GM06990 (cell line): ENCODE data around the gene EHMT1.

Experiments used
- DNase-seq: peaks from one replicate; pipeline ENCODE4 v3.0.0-alpha.2; 2011; ENCODE audit not compliant: insufficient read length; ENCODE audit errors: extremely low read depth
- H3K27me3 ChIP-seq: replicated peaks from 2 replicates; pipeline ENCODE4 v1.6.0; 2011; ENCODE audit warnings: low read length; ENCODE audit not compliant: control insufficient read depth, insufficient read depth
- H3K36me3 ChIP-seq: 2 replicates; pipeline ENCODE4 v1.5.1; 2011; ENCODE audit warnings: low read length; ENCODE audit not compliant: control insufficient read depth, insufficient read depth
- H3K4me3 ChIP-seq: replicated peaks from 2 replicates; pipeline ENCODE4 v1.5.1; 2011; ENCODE audit warnings: low read depth, mild to moderate bottlenecking, control low read depth, low read length
- TF ChIP-seq, protein P1 (sequence below): IDR thresholded peaks from 2 replicates; pipeline ENCODE4 v1.5.1; 2011; ENCODE audit warnings: low read length, control low read depth, mild to moderate bottlenecking, inconsistent platforms; ENCODE audit not compliant: insufficient read depth, poor library complexity, severe bottlenecking

Gene EHMT1

DNA sequence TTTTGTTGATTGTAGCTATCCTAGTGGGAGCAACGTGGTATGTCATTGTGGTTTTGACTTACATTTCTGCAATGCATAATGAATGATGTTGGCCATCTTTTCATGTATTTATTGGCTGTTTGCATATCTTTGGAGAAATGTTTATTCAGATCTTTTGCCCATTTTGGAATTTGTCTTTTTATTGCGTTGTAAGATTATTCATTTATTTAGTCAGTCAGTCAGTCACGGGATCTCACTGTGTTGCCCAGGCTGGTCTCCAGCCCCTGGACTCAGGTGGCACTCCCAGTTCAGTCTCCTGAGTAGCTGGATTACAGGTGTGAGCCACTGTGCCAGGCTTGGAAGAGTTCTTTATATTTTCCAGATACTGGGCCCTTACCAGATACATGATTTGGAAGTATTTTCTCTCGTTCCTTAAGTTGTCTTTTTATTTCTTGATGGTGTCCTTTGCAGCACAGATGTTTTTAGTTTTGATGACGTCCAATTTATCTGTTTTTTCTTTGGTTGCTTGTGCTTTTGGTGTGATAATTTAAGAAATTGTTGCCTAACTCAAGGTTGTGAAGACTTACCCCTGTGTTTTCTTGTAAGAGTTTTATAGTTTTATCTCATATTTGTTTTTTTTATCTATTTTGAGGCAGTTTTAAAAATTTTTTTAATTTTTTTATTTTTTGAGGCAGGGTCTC is 67.1 kb downstream of the EHMT1 start:
- no peaks in the 10 kb centered on the region for H3K27me3 ChIP-seq
- TF ChIP-seq, protein P1, sequence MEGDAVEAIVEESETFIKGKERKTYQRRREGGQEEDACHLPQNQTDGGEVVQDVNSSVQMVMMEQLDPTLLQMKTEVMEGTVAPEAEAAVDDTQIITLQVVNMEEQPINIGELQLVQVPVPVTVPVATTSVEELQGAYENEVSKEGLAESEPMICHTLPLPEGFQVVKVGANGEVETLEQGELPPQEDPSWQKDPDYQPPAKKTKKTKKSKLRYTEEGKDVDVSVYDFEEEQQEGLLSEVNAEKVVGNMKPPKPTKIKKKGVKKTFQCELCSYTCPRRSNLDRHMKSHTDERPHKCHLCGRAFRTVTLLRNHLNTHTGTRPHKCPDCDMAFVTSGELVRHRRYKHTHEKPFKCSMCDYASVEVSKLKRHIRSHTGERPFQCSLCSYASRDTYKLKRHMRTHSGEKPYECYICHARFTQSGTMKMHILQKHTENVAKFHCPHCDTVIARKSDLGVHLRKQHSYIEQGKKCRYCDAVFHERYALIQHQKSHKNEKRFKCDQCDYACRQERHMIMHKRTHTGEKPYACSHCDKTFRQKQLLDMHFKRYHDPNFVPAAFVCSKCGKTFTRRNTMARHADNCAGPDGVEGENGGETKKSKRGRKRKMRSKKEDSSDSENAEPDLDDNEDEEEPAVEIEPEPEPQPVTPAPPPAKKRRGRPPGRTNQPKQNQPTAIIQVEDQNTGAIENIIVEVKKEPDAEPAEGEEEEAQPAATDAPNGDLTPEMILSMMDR = no peak
- H3K4me3 ChIP-seq = no peak overlapping the region
- H3K36me3 ChIP-seq = no peaks in the 10 kb centered on the region
- no peak for DNase-seq

DNA sequence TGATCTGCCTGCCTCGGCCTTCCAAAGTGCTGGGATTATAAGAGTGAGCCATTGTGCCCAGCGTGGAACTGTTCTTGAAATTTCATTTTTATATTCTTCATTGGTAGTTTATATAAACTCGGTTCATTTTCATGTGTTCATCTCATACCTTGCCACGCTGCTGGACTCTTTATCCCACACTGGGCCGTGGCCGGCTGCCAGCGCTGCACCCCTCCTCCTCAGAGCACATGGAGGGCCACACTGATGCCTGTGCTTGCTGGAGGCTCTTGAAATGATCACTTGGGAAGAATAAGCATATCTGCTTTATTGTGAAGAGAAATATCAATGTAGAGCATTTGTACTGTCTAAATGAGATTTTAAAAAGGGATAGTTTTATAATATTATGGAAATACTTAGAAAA is 69.5 kb downstream of the EHMT1 start:
- TF ChIP-seq, protein P1 = no peak
- Histone ChIP-seq H3K27me3 (no peaks in the 10 kb centered on the region), H3K4me3 (no peak overlapping the region), H3K36me3 (peaks cover 1% of the 10 kb centered on the region)
- DNase-seq = no peak

DNA sequence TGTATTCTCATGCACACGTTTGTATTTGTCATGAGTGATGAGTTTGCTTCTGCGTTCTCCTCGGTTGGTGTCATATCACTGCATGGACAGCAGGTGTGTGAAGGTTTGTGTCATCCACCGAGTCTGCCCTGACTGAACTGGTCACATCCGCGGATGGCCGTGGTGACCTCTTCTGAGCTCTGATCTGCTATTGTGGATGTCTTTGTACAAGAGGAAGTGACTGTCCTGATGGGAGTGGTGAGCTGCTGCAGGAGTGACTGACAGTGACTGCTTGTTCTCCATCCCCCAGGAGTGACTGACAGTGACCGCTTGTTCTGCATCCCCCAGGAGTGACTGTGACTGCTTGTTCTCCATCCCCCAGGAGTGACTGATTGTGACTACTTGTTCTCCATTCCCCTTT is 69.9 kb downstream of the EHMT1 start:
- TF ChIP-seq, protein P1 = no peak
- no peaks in the 10 kb centered on the region for H3K27me3 ChIP-seq
- H3K4me3 ChIP-seq = no peak overlapping the region
- no peak for DNase-seq
- H3K36me3 ChIP-seq = peaks cover 1% of the 10 kb centered on the region

DNA sequence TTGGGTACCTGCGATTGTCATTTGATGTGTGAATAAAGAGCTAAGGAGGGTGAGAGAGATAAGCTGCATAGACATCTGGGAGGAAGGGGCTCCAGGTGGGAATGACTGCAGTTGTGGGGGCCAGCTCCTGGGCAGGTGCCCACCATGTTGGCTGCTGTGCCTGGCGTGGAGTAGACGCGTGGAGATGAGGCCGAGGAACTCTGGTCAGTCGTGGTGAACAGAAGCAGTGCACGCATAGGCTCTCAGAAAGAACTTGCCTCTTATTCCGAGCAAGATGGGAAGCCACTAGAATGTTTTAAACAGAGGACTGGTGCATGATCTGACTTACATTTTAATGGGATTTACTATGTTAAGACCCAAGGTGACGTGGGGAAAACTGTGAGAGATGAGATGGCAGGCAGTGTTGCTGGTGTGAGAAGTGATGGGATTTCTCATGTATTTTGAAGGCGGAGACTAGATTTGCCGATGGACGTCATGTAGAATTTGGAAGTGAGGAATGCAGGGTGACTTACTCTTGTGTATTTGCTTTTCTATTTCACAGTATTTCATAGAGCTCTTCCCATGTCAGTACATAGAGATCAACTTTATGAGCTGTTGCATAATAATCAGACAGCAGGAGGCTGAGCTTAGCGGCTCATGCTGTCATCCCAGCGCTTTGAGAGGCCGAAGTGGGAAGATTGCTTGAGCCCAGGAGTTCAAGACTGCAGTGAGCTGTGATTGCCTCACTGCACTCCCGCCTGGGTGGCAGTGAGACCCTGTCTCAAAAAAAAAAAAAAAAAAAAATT is 71.1 kb downstream of the EHMT1 start:
- DNase-seq = no peak
- H3K27me3 ChIP-seq = no peaks in the 10 kb centered on the region
- TF ChIP-seq, protein P1 = no peak
- H3K4me3 ChIP-seq = no peak overlapping the region
- H3K36me3 ChIP-seq = peaks cover 1% of the 10 kb centered on the region

DNA sequence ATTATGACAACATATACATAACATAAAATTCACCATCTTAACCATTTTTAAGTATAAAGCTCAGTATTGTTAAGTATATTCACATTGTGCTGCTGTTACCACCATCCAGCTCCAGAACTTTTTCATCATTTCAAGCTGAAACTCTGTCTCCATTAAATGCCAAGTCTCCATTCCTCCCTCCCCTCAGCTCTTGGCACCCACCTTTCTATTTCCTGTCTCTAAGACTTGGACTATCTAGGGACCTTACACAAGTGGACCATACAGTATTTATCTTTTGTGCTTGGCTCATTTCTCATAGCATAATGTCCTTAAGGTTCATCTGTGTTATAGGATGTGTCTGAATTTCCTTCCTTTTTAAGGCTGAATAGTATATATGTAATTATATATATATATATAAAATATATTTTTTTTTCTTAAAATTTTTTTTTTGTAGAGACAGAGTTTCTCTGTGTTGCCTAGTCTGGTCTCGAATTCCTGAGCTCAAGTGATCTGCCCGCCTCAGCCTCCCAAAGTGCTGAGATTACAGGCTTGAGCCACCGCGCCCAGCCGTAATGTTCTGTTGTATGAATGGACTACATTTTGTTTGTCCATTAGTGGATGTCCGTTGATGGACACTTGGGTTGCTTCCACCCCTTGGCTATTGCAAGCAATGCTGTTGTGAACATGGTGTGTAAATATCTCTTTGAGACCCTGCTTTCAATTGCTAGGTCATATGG is 72.3 kb downstream of the EHMT1 start:
- Histone ChIP-seq H3K36me3 (peaks cover 1% of the 10 kb centered on the region), H3K27me3 (no peaks in the 10 kb centered on the region), H3K4me3 (no peak overlapping the region)
- TF ChIP-seq, protein P1 = no peak
- DNase-seq = no peak
